Thyroid gland (tissue), 4 donors: ENCODE measurements around the gene PPP1CB.

Experiments used
- POLR2A ChIP-seq, 2 donors: fragments of 450-650 bp; IDR thresholded peaks; one replicate each; pipeline ENCODE4 v1.6.1; 2017; ENCODE audit warnings: antibody characterized with exemption in 2 of 2, mild to moderate bottlenecking in 2 of 2, moderate library complexity in 1 of 2
- TF ChIP-seq, protein P1 (sequence below), 6 experiments: fragments of 200-600 bp in 3 of 6; fragments of 450-650 bp in 3 of 6; sonication (generic) in 3 of 6; IDR thresholded peaks; one replicate each; pipeline ENCODE4 v1.5.1; 2016 to 2019; ENCODE audit warnings: antibody characterized with exemption in 6 of 6, mild to moderate bottlenecking in 2 of 6, inconsistent platforms in 1 of 6, moderate library complexity in 1 of 6

DNA sequence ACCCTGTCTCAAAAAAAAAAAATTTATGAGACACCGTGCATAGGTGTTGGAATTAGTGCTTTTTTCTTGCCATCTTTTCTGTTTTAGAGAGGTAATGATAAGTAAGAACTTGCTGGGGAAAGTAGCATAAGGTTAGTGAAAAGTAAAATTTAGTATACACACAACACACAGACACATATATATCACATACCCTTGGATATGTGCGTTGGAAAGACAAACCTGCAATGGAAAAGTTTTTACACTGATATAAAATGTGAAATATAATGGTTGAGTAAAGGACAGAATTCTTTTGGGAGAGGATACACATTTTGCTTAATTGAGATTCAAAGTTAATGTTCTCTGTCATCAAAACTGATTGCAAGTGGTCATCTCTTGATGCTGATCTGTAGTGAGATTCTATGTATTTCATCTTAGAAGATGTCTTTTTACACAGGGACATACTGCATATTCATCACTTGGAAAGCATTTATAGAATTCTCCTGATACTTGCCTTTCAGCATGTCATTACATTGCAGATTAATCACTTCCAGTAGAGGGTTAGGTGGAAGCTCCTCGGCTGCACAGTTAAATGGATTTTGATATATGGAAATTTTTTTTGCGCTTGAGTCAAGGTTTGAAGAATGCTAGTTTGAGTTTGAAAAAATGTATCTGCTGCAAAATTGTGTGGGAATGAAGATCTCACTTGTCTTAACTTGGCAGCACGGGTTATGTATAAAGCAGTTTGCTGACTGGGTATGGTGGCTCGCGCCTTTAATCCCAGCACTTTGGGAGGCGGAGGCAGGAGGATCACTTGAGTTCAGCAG, 13.5 kb downstream of the PPP1CB start:
- TF ChIP-seq, protein P1, sequence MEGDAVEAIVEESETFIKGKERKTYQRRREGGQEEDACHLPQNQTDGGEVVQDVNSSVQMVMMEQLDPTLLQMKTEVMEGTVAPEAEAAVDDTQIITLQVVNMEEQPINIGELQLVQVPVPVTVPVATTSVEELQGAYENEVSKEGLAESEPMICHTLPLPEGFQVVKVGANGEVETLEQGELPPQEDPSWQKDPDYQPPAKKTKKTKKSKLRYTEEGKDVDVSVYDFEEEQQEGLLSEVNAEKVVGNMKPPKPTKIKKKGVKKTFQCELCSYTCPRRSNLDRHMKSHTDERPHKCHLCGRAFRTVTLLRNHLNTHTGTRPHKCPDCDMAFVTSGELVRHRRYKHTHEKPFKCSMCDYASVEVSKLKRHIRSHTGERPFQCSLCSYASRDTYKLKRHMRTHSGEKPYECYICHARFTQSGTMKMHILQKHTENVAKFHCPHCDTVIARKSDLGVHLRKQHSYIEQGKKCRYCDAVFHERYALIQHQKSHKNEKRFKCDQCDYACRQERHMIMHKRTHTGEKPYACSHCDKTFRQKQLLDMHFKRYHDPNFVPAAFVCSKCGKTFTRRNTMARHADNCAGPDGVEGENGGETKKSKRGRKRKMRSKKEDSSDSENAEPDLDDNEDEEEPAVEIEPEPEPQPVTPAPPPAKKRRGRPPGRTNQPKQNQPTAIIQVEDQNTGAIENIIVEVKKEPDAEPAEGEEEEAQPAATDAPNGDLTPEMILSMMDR (IDR thresholded peaks at IDR 0.05) = no peak
- TF ChIP-seq POLR2A (IDR thresholded peaks at IDR 0.05) = no peak
